Measurements from ENCODE around the gene SLC24A5.

Gene SLC24A5

DNA sequence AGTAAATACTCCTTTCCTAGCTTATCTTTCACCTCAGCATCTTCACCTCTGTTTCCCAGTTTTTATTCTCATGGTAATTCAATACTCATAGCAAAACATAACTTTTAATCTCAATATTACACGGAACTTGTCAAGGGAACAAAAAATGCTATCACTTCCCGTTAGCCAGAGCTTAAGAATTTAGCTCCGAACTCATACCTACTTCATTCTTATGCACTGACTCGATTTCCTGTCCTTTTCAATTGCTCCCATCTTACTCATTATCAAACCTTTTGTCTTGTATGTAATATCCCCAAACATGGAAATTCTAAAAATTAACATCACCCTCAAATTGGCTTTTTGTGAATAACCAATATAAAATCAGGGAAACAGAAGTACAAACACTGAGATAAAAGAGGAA, 29.1 kb downstream of the SLC24A5 start:
- no peak overlapping the region for H4K12ac ChIP-seq (ENCODE audit: low read depth, low read length)
- H3K79me2 ChIP-seq (ENCODE audit: control insufficient read depth, insufficient read depth, low read length, poor library complexity): no peaks in the 10 kb centered on the region
- H2AFZ ChIP-seq (ENCODE audit: insufficient read depth, low read length, poor library complexity): no peak overlapping the region
- no peaks in the 10 kb centered on the region for H3K79me1 ChIP-seq (ENCODE audit: low read length)
- H2BK120ac ChIP-seq (ENCODE audit: insufficient read depth, low read length, poor library complexity): no peak overlapping the region
- H3K18ac ChIP-seq (ENCODE audit: low read length): no peak overlapping the region
- H3K36me3 ChIP-seq (ENCODE audit: control insufficient read depth in 1 of 2, insufficient read depth in 2 of 2, low read length in 2 of 2): no peaks in the 10 kb centered on the region
- no peak overlapping the region for H3K4me3 ChIP-seq (ENCODE audit: low read depth, low read length)
- no peak overlapping the region for H2AK5ac ChIP-seq (ENCODE audit: low read length)
- no peak overlapping the region for H3K27ac ChIP-seq (ENCODE audit: low read depth, low read length)
- no peak overlapping the region for H3K23ac ChIP-seq (ENCODE audit: low read length)
- H3K14ac ChIP-seq (ENCODE audit: low read length): no peak overlapping the region
- no peak overlapping the region for H3K9ac ChIP-seq (ENCODE audit: low read length)
- 100% methylated on average over 1 of the region's 4 CpGs for WGBS (ENCODE audit: extremely low coverage, insufficient coverage, insufficient read length)
- DNase-seq: peak in 1 of 2 donors; percentile 1
- no peak overlapping the region for H2BK12ac ChIP-seq (ENCODE audit: low read length)
- H4K91ac ChIP-seq (ENCODE audit: low read depth, low read length): no peak overlapping the region
- no peaks in the 10 kb centered on the region for H3K4me1 ChIP-seq (ENCODE audit: control insufficient read depth in 1 of 2, insufficient read depth in 2 of 2, low read length in 2 of 2)
- no peak overlapping the region for H3K4ac ChIP-seq (ENCODE audit: low read depth, low read length)
- no peak overlapping the region for H3K4me2 ChIP-seq (ENCODE audit: low read length)
- H3K9me3 ChIP-seq (ENCODE audit: insufficient read depth, low read depth, low read length): no peaks in the 10 kb centered on the region
- H3K27me3 ChIP-seq (ENCODE audit: insufficient read depth, low read length): no peaks in the 10 kb centered on the region
- no peak overlapping the region for H2BK5ac ChIP-seq (ENCODE audit: low read depth, low read length, poor library complexity)
- H4K8ac ChIP-seq (ENCODE audit: low read depth, low read length): no peak overlapping the region

DNA sequence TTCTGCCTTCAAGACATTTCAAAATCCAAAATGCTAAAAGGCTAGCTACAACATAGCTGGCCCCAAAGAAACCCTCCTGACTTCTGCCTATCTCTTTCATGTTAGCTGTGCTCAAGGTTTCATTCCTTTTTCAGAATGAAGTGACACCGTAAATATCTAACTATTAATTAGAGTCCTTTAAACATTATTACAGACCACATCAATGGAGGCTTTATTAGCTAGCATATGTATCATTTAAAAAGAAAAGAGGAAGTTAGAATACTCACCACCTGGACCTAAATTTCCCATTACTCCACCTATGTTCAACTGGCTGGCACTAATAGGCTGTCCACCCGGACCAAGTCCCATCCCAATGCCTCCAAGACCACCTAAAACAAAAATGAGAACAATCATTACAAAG, 32.7 kb downstream of the SLC24A5 start:
- WGBS (ENCODE audit: extremely low coverage, insufficient coverage, insufficient read length): no CpG with 5 or more reads among the region's 2 CpGs

DNA sequence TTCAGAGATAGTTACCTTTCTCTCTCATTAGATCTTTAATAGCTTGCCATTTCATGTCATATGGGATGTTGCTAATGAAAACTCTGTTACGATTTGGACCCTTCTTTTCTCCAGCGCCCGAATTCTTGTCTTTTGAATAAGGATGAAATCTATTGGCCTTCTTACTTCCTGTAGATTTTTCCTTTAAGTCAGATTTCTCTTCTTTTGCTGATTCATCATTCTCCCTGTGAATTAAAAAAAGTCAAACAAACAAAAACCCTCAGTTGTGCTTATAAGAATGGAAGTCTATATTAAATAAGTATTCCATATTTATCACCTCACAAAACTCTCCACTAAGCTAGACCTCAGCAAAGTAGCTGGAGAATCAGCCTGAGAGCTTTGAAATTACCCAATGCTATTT, 47.8 kb downstream of the SLC24A5 start:
- Histone ChIP-seq H4K8ac (ENCODE audit: low read depth, low read length) (no peak overlapping the region), H3K18ac (ENCODE audit: low read length) (no peak overlapping the region), H3K27ac (ENCODE audit: low read depth, low read length) (no peak overlapping the region), H3K79me1 (ENCODE audit: low read length) (no peaks in the 10 kb centered on the region), H3K4me2 (ENCODE audit: low read length) (no peak overlapping the region), H3K23ac (ENCODE audit: low read length) (no peak overlapping the region), H3K9me3 (ENCODE audit: insufficient read depth, low read depth, low read length) (no peaks in the 10 kb centered on the region), H4K12ac (ENCODE audit: low read depth, low read length) (no peak overlapping the region), H3K9ac (ENCODE audit: low read length) (no peak overlapping the region), H2BK12ac (ENCODE audit: low read length) (no peak overlapping the region), H2BK5ac (ENCODE audit: low read depth, low read length, poor library complexity) (no peak overlapping the region), H3K36me3 (ENCODE audit: control insufficient read depth in 1 of 2, insufficient read depth in 2 of 2, low read length in 2 of 2) (no peaks in the 10 kb centered on the region), H3K4ac (ENCODE audit: low read depth, low read length) (no peak overlapping the region), H3K27me3 (ENCODE audit: insufficient read depth, low read length) (no peaks in the 10 kb centered on the region), H2BK120ac (ENCODE audit: insufficient read depth, low read length, poor library complexity) (no peak overlapping the region), H3K79me2 (ENCODE audit: control insufficient read depth, insufficient read depth, low read length, poor library complexity) (no peaks in the 10 kb centered on the region), H4K91ac (ENCODE audit: low read depth, low read length) (no peak overlapping the region), H2AK5ac (ENCODE audit: low read length) (no peak overlapping the region), H3K14ac (ENCODE audit: low read length) (no peak overlapping the region), H2AFZ (ENCODE audit: insufficient read depth, low read length, poor library complexity) (no peak overlapping the region), H3K4me3 (ENCODE audit: low read depth, low read length) (no peak overlapping the region), H3K4me1 (ENCODE audit: control insufficient read depth in 1 of 2, insufficient read depth in 2 of 2, low read length in 2 of 2) (no peaks in the 10 kb centered on the region)
- no peak for DNase-seq
- no CpG with 5 or more reads among the region's 3 CpGs for WGBS (ENCODE audit: extremely low coverage, insufficient coverage, insufficient read length)

More for the DNA sequence above, 32.7 kb downstream of the SLC24A5 start:
- Histone ChIP-seq H3K4ac (ENCODE audit: low read depth, low read length) (no peak overlapping the region), H3K27me3 (ENCODE audit: insufficient read depth, low read length) (no peaks in the 10 kb centered on the region), H3K14ac (ENCODE audit: low read length) (no peak overlapping the region), H3K9ac (ENCODE audit: low read length) (no peak overlapping the region), H3K27ac (ENCODE audit: low read depth, low read length) (no peak overlapping the region), H3K36me3 (ENCODE audit: control insufficient read depth in 1 of 2, insufficient read depth in 2 of 2, low read length in 2 of 2) (no peaks in the 10 kb centered on the region), H2AK5ac (ENCODE audit: low read length) (no peak overlapping the region), H4K12ac (ENCODE audit: low read depth, low read length) (no peak overlapping the region), H3K4me1 (ENCODE audit: control insufficient read depth in 1 of 2, insufficient read depth in 2 of 2, low read length in 2 of 2) (no peaks in the 10 kb centered on the region), H3K18ac (ENCODE audit: low read length) (no peak overlapping the region), H3K4me2 (ENCODE audit: low read length) (no peak overlapping the region), H3K9me3 (ENCODE audit: insufficient read depth, low read depth, low read length) (no peaks in the 10 kb centered on the region), H2BK120ac (ENCODE audit: insufficient read depth, low read length, poor library complexity) (no peak overlapping the region), H3K79me2 (ENCODE audit: control insufficient read depth, insufficient read depth, low read length, poor library complexity) (no peaks in the 10 kb centered on the region), H3K4me3 (ENCODE audit: low read depth, low read length) (no peak overlapping the region), H4K91ac (ENCODE audit: low read depth, low read length) (no peak overlapping the region), H3K23ac (ENCODE audit: low read length) (no peak overlapping the region), H2BK12ac (ENCODE audit: low read length) (no peak overlapping the region), H3K79me1 (ENCODE audit: low read length) (no peaks in the 10 kb centered on the region), H4K8ac (ENCODE audit: low read depth, low read length) (no peak overlapping the region), H2AFZ (ENCODE audit: insufficient read depth, low read length, poor library complexity) (no peak overlapping the region), H2BK5ac (ENCODE audit: low read depth, low read length, poor library complexity) (no peak overlapping the region)
- no peak for DNase-seq

DNA sequence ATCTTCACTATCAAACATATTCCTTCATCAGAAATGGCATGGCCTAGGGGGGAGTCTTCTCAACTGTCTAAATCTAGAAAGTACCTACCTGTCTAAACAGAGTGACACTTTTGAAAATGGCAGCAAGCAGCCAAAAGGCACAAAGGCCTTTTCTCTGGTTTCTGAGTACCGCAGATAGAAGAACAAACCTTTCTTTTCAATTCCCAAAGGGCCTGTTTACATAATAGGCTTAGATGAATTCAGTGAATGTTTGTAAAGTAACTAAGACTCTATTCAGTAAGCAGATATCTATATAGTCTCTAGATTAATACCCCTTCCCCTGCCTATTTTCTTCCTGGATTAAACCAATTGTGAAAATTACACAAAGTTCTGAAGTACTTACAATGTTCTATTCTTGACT, 50.2 kb downstream of the SLC24A5 start:
- Histone ChIP-seq H3K79me1 (ENCODE audit: low read length) (no peaks in the 10 kb centered on the region), H3K27ac (ENCODE audit: low read depth, low read length) (no peak overlapping the region), H3K36me3 (ENCODE audit: control insufficient read depth in 1 of 2, insufficient read depth in 2 of 2, low read length in 2 of 2) (no peaks in the 10 kb centered on the region), H2BK120ac (ENCODE audit: insufficient read depth, low read length, poor library complexity) (no peak overlapping the region), H2BK12ac (ENCODE audit: low read length) (no peak overlapping the region), H3K4me1 (ENCODE audit: control insufficient read depth in 1 of 2, insufficient read depth in 2 of 2, low read length in 2 of 2) (no peaks in the 10 kb centered on the region), H2BK5ac (ENCODE audit: low read depth, low read length, poor library complexity) (no peak overlapping the region), H3K4ac (ENCODE audit: low read depth, low read length) (no peak overlapping the region), H4K8ac (ENCODE audit: low read depth, low read length) (no peak overlapping the region), H3K4me3 (ENCODE audit: low read depth, low read length) (no peak overlapping the region), H3K23ac (ENCODE audit: low read length) (no peak overlapping the region), H3K9ac (ENCODE audit: low read length) (no peak overlapping the region), H3K14ac (ENCODE audit: low read length) (no peak overlapping the region), H4K12ac (ENCODE audit: low read depth, low read length) (no peak overlapping the region), H2AK5ac (ENCODE audit: low read length) (no peak overlapping the region), H2AFZ (ENCODE audit: insufficient read depth, low read length, poor library complexity) (no peak overlapping the region), H3K79me2 (ENCODE audit: control insufficient read depth, insufficient read depth, low read length, poor library complexity) (no peaks in the 10 kb centered on the region), H4K91ac (ENCODE audit: low read depth, low read length) (no peak overlapping the region), H3K18ac (ENCODE audit: low read length) (no peak overlapping the region), H3K9me3 (ENCODE audit: insufficient read depth, low read depth, low read length) (no peaks in the 10 kb centered on the region), H3K27me3 (ENCODE audit: insufficient read depth, low read length) (no peaks in the 10 kb centered on the region), H3K4me2 (ENCODE audit: low read length) (no peak overlapping the region)
- no peak for DNase-seq
- no CpG with 5 or more reads among the region's 1 CpG for WGBS (ENCODE audit: extremely low coverage, insufficient coverage, insufficient read length)
